LHCN-M2 (cell line): ENCODE results near the gene EID3. TPM values are rescaled to one million over a fixed set of nuclear protein-coding genes. Genes with fewer than 3 reads are reported as not detected.
A peak's percentile ranks its signal among the peaks of the same experiment; 100 is the strongest.

Source experiments
- DNase-seq: peaks from one replicate; pipeline ENCODE4 v3.0.0-alpha.2; 2012; ENCODE audit warnings: low read depth
- total RNA-seq: library from RNA; depleted of rRNA; stranded (reverse); fragments of >200 nt; gene quantifications from 2 replicates; pipeline ENCODE4 v1.2.3, GENCODE V29; 2014

The EID3 gene
- total RNA-seq, 1 experiment from 2014 or later, result 2.2 TPM

GRCh38 chr12:104288635-104289274 lies 14.8 kb upstream of the EID3 start:
- DNase-seq, result peak; percentile 81

GRCh38 chr12:104290320-104290719 lies 13.2 kb upstream of the EID3 start:
- no peak for DNase-seq

- no peak for DNase-seq
Measured at GRCh38 chr12:104290855-104291254, 12.7 kb upstream of the EID3 start.

GRCh38 chr12:104291867-104292524 lies 11.5 kb upstream of the EID3 start:
- no peak for DNase-seq

- no peak for DNase-seq
Measured at GRCh38 chr12:104292872-104293794, 10.4 kb upstream of the EID3 start.

- DNase-seq, result peak; percentile 37
Measured at GRCh38 chr12:104294158-104294859, 9.2 kb upstream of the EID3 start.

GRCh38 chr12:104294927-104295668 lies 8.4 kb upstream of the EID3 start:
- no peak for DNase-seq

GRCh38 chr12:104295954-104296353 lies 7.6 kb upstream of the EID3 start:
- DNase-seq, result no peak

GRCh38 chr12:104296718-104297117 lies 6.8 kb upstream of the EID3 start:
- no peak for DNase-seq

GRCh38 chr12:104297477-104298113 lies 5.9 kb upstream of the EID3 start:
- DNase-seq, result no peak

GRCh38 chr12:104299842-104300481 lies 3.6 kb upstream of the EID3 start:
- no peak for DNase-seq

- DNase-seq, result no peak
Measured at GRCh38 chr12:104304261-104305009, 896 bp downstream of the EID3 start.

- no peak for DNase-seq
Measured at GRCh38 chr12:104305349-104305748, 1.8 kb downstream of the EID3 start.

- DNase-seq, result no peak
Measured at GRCh38 chr12:104306376-104306775, 2.8 kb downstream of the EID3 start.

GRCh38 chr12:104306943-104307654 lies 3.6 kb downstream of the EID3 start:
- DNase-seq, result no peak

- no peak for DNase-seq
Measured at GRCh38 chr12:104307655-104308000, 4.1 kb downstream of the EID3 start.

- no peak for DNase-seq
Measured at GRCh38 chr12:104309446-104309993, 6.0 kb downstream of the EID3 start.
